Left renal pelvis (tissue), 4 donors: ENCODE data around the gene C3. TPM values are rescaled to one million over a fixed set of nuclear protein-coding genes. Genes with fewer than 3 reads are reported as not detected.

ENCODE experiments used
- DNase-seq, 4 donors: peaks; one replicate each; pipeline ENCODE4 v3.0.0-alpha.2; 2013; ENCODE audit warnings: low read depth in 4 of 4, low spot score in 3 of 4
- polyA plus RNA-seq, 4 donors: library from polyadenylated mRNA; unstranded; fragments of 120-200 nt; gene quantifications; one replicate each; pipeline ENCODE4 v1.2.1, GENCODE V29; 2013; ENCODE audit not compliant: insufficient read length in 4 of 4

The C3 gene
- polyA plus RNA-seq, 4 donors = 15.0 to 24.7 (median 20.0) TPM

GRCh38 chr19:6632002-6632621, 88.3 kb downstream of the C3 start:
- peak; percentile 38 to 61 (median 58) for DNase-seq

Other genes starting within 250 kb of the C3 start
- 10 to 100 TPM in 3 of 4 donors, 1 to 10 TPM in 1; 1.5 to 40.6 (median 36.1) TPM for gene DENND1C, start 238.9 kb downstream of the C3 start, polyA plus RNA-seq
- 10 to 100 TPM in 3 of 4 donors, 1 to 10 TPM in 1; 5.8 to 47.2 (median 31.2) TPM for gene TUBB4A, start 218.3 kb downstream of the C3 start, polyA plus RNA-seq
- gene TNFSF9, start 189.6 kb downstream of the C3 start, polyA plus RNA-seq = 1 to 10 TPM in 1 of 4 donors, under 1 TPM in 3; 0.20 to 2.4 (median 0.39) TPM
- not detected for gene CD70, start 129.5 kb downstream of the C3 start, polyA plus RNA-seq
- under 1 TPM in 3 of 4 donors, not detected in 1; 0.08 to 0.13 (median 0.08) TPM for gene TNFSF14, start 50.5 kb downstream of the C3 start, polyA plus RNA-seq
- 10 to 100 TPM; 43.0 to 67.8 (median 58.7) TPM for gene GPR108, start 16.9 kb upstream of the C3 start, polyA plus RNA-seq
- 10 to 100 TPM; 48.8 to 67.9 (median 62.3) TPM for gene TRIP10, start 19.0 kb upstream of the C3 start, polyA plus RNA-seq
- gene SH2D3A, start 46.8 kb upstream of the C3 start, polyA plus RNA-seq = 10 to 100 TPM in 1 of 4 donors, 1 to 10 TPM in 2, under 1 TPM in 1; 0.64 to 10.5 (median 6.6) TPM
- 1 to 10 TPM; 1.1 to 4.2 (median 1.7) TPM for gene VAV1, start 52.1 kb upstream of the C3 start, polyA plus RNA-seq
- gene ADGRE1, start 166.9 kb upstream of the C3 start, polyA plus RNA-seq = under 1 TPM in 2 of 4 donors, not detected in 2; 0.13 to 0.15 TPM